Activated naive CD8-positive, alpha-beta T cell treated with anti-CD3 and anti-CD28 coated beads, Interleukin-2, amount 50 U/mL, for 24 hours (primary cell): Measurements from ENCODE around the gene SIPA1L3.
A peak's percentile ranks its signal among the peaks of the same experiment; 100 is the strongest.

Source experiments
- ATAC-seq: fragments of 150-1000 bp; cut with Tn5 transposase; one replicate; pipeline ENCODE4 v1.10.0; 2021
- DNase-seq: peaks from one replicate; pipeline ENCODE4 v3.0.0; 2021
- H3K27ac Mint-ChIP-seq: one replicate; pipeline ENCODE4 v1.8.0; 2021; ENCODE audit warnings: mild to moderate bottlenecking, mixed read lengths
- H3K27me3 Mint-ChIP-seq: one replicate; pipeline ENCODE4 v1.8.0; 2021; ENCODE audit warnings: mixed read lengths
- H3K36me3 Mint-ChIP-seq: one replicate; pipeline ENCODE4 v1.8.0; 2021; ENCODE audit warnings: low read depth, mixed read lengths
- H3K4me1 Mint-ChIP-seq: one replicate; pipeline ENCODE4 v1.8.0; 2021; ENCODE audit warnings: mixed read lengths
- H3K4me3 Mint-ChIP-seq: one replicate; pipeline ENCODE4 v1.8.0; 2021; ENCODE audit warnings: mild to moderate bottlenecking, moderate library complexity, mixed read lengths
- H3K9me3 Mint-ChIP-seq: one replicate; pipeline ENCODE4 v1.8.0; 2021; ENCODE audit warnings: mixed read lengths

Gene SIPA1L3

GRCh38 chr19:38173291-38174041, 266.5 kb downstream of the SIPA1L3 start:
- no peak overlapping the region for H3K4me3 Mint-ChIP-seq
- H3K27me3 Mint-ChIP-seq, result no peaks in the 10 kb centered on the region
- H3K4me1 Mint-ChIP-seq, result no peaks in the 10 kb centered on the region
- peaks cover 3% of the 10 kb centered on the region for H3K36me3 Mint-ChIP-seq
- H3K27ac Mint-ChIP-seq, result no peak overlapping the region
- DNase-seq (no peak), ATAC-seq (no peak)
- peaks cover under 1% of the 10 kb centered on the region for H3K9me3 Mint-ChIP-seq

GRCh38 chr19:38175422-38175821, 268.4 kb downstream of the SIPA1L3 start:
- H3K4me3 Mint-ChIP-seq, result no peak overlapping the region
- peaks cover 9% of the 10 kb centered on the region for H3K9me3 Mint-ChIP-seq
- ATAC-seq, result no peak
- H3K36me3 Mint-ChIP-seq, result peaks cover 16% of the 10 kb centered on the region
- no peaks in the 10 kb centered on the region for H3K4me1 Mint-ChIP-seq
- no peaks in the 10 kb centered on the region for H3K27me3 Mint-ChIP-seq
- no peak overlapping the region for H3K27ac Mint-ChIP-seq
- DNase-seq, result no peak

- ATAC-seq (no peak), DNase-seq (no peak)
- H3K4me1 Mint-ChIP-seq, result no peaks in the 10 kb centered on the region
- no peaks in the 10 kb centered on the region for H3K27me3 Mint-ChIP-seq
- peaks cover 27% of the 10 kb centered on the region for H3K36me3 Mint-ChIP-seq
- no peak overlapping the region for H3K4me3 Mint-ChIP-seq
- peaks cover 14% of the 10 kb centered on the region for H3K9me3 Mint-ChIP-seq
- no peak overlapping the region for H3K27ac Mint-ChIP-seq
Observed at GRCh38 chr19:38180071-38180470, 273.1 kb downstream of the SIPA1L3 start.

GRCh38 chr19:38182536-38183210, 275.7 kb downstream of the SIPA1L3 start:
- Mint-ChIP-seq H3K27ac (no peak overlapping the region), H3K27me3 (no peaks in the 10 kb centered on the region), H3K4me3 (no peak overlapping the region)

GRCh38 chr19:38183251-38183897, 276.4 kb downstream of the SIPA1L3 start:
- H3K27me3 Mint-ChIP-seq, result no peaks in the 10 kb centered on the region
- DNase-seq (no peak), ATAC-seq (no peak)
- no peak overlapping the region for H3K4me3 Mint-ChIP-seq
- H3K4me1 Mint-ChIP-seq, result no peaks in the 10 kb centered on the region
- peaks cover 24% of the 10 kb centered on the region for H3K36me3 Mint-ChIP-seq
- H3K27ac Mint-ChIP-seq, result no peak overlapping the region
- H3K9me3 Mint-ChIP-seq, result peaks cover 14% of the 10 kb centered on the region

More at GRCh38 chr19:38182536-38183210, 275.7 kb downstream of the SIPA1L3 start:
- DNase-seq (no peak), ATAC-seq (no peak)
- Mint-ChIP-seq H3K4me1 (no peaks in the 10 kb centered on the region), H3K9me3 (peaks cover 14% of the 10 kb centered on the region), H3K36me3 (peaks cover 25% of the 10 kb centered on the region)

- H3K9me3 Mint-ChIP-seq, result peaks cover 5% of the 10 kb centered on the region
Observed at GRCh38 chr19:38184815-38185214, 277.8 kb downstream of the SIPA1L3 start.

GRCh38 chr19:38185562-38185961, 278.6 kb downstream of the SIPA1L3 start:
- Mint-ChIP-seq H3K27ac (no peak overlapping the region), H3K36me3 (peaks cover 16% of the 10 kb centered on the region), H3K4me3 (no peak overlapping the region), H3K4me1 (peaks cover 6% of the 10 kb centered on the region), H3K9me3 (peaks cover 5% of the 10 kb centered on the region), H3K27me3 (no peaks in the 10 kb centered on the region)
- DNase-seq (no peak), ATAC-seq (no peak)

More at GRCh38 chr19:38184815-38185214, 277.8 kb downstream of the SIPA1L3 start:
- H3K4me1 Mint-ChIP-seq, result peaks cover under 1% of the 10 kb centered on the region
- no peaks in the 10 kb centered on the region for H3K27me3 Mint-ChIP-seq
- DNase-seq (no peak), ATAC-seq (no peak)
- H3K4me3 Mint-ChIP-seq, result no peak overlapping the region
- peaks cover 18% of the 10 kb centered on the region for H3K36me3 Mint-ChIP-seq
- H3K27ac Mint-ChIP-seq, result no peak overlapping the region

- DNase-seq, result peak; percentile 23
- H3K36me3 Mint-ChIP-seq, result peaks cover 6% of the 10 kb centered on the region
- H3K4me1 Mint-ChIP-seq, result peaks cover 6% of the 10 kb centered on the region
- no peaks in the 10 kb centered on the region for H3K9me3 Mint-ChIP-seq
- no peaks in the 10 kb centered on the region for H3K27me3 Mint-ChIP-seq
- ATAC-seq, result peak; percentile 77
- no peak overlapping the region for H3K4me3 Mint-ChIP-seq
- peak overlapping the region; percentile 49 for H3K27ac Mint-ChIP-seq
Observed at GRCh38 chr19:38190061-38190460, 283.1 kb downstream of the SIPA1L3 start.

- no peak overlapping the region for H3K4me3 Mint-ChIP-seq
- peaks cover 10% of the 10 kb centered on the region for H3K36me3 Mint-ChIP-seq
Observed at GRCh38 chr19:38190793-38191192, 283.8 kb downstream of the SIPA1L3 start.

GRCh38 chr19:38191747-38192146, 284.7 kb downstream of the SIPA1L3 start:
- no peak for ATAC-seq
- Mint-ChIP-seq H3K4me3 (no peak overlapping the region), H3K36me3 (peaks cover 10% of the 10 kb centered on the region), H3K9me3 (no peaks in the 10 kb centered on the region), H3K27ac (no peak overlapping the region), H3K4me1 (peaks cover 6% of the 10 kb centered on the region), H3K27me3 (no peaks in the 10 kb centered on the region)
- DNase-seq, result no peak

More at GRCh38 chr19:38190793-38191192, 283.8 kb downstream of the SIPA1L3 start:
- ATAC-seq (no peak), DNase-seq (no peak)
- Mint-ChIP-seq H3K4me1 (peaks cover 6% of the 10 kb centered on the region), H3K27me3 (no peaks in the 10 kb centered on the region), H3K27ac (no peak overlapping the region), H3K9me3 (no peaks in the 10 kb centered on the region)

- H3K27me3 Mint-ChIP-seq, result no peaks in the 10 kb centered on the region
- H3K9me3 Mint-ChIP-seq, result no peaks in the 10 kb centered on the region
- ATAC-seq, result no peak
- no peak overlapping the region for H3K4me3 Mint-ChIP-seq
- peaks cover 10% of the 10 kb centered on the region for H3K36me3 Mint-ChIP-seq
- peaks cover 6% of the 10 kb centered on the region for H3K4me1 Mint-ChIP-seq
- no peak overlapping the region for H3K27ac Mint-ChIP-seq
- no peak for DNase-seq
Observed at GRCh38 chr19:38193445-38193844, 286.4 kb downstream of the SIPA1L3 start.

- DNase-seq (no peak), ATAC-seq (no peak)
- Mint-ChIP-seq H3K9me3 (no peaks in the 10 kb centered on the region), H3K36me3 (peaks cover 8% of the 10 kb centered on the region), H3K27me3 (no peaks in the 10 kb centered on the region), H3K4me1 (peaks cover 6% of the 10 kb centered on the region), H3K27ac (no peak overlapping the region), H3K4me3 (no peak overlapping the region)
Observed at GRCh38 chr19:38194061-38194701, 287.2 kb downstream of the SIPA1L3 start.

- Mint-ChIP-seq H3K36me3 (peaks cover 6% of the 10 kb centered on the region), H3K27me3 (no peaks in the 10 kb centered on the region), H3K4me1 (peaks cover 1% of the 10 kb centered on the region), H3K4me3 (no peak overlapping the region), H3K9me3 (no peaks in the 10 kb centered on the region), H3K27ac (no peak overlapping the region)
- DNase-seq (no peak), ATAC-seq (no peak)
Observed at GRCh38 chr19:38195237-38195636, 288.2 kb downstream of the SIPA1L3 start.

GRCh38 chr19:38196245-38196837, 289.3 kb downstream of the SIPA1L3 start:
- Mint-ChIP-seq H3K9me3 (no peaks in the 10 kb centered on the region), H3K27ac (no peak overlapping the region), H3K36me3 (peaks cover 7% of the 10 kb centered on the region), H3K27me3 (no peaks in the 10 kb centered on the region), H3K4me3 (no peak overlapping the region), H3K4me1 (no peaks in the 10 kb centered on the region)
- no peak for ATAC-seq
- DNase-seq, result no peak
